Measurements from ENCODE around the gene ADRA2C.

DNA sequence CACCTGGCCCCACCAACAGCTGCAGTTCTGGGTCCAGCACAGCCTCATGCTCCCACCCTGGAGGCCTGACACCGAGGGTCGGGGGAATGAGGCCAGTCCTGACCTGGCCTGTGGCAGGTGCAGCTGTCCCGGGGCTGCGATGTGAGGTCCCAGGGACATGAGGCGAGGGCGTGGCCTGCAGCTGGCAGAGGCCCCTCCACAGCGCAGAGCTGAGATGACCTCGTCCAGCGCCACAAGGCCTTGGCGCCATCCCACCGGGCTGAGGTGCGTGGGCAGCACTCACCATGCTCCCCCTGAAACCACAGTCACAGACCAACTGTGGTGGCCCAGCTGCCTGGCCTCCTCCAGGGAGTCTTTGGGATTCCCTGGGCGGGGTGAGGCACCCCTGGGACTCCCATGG lies 26.6 kb upstream of the ADRA2C start:
- TF ChIP-seq, protein P1, sequence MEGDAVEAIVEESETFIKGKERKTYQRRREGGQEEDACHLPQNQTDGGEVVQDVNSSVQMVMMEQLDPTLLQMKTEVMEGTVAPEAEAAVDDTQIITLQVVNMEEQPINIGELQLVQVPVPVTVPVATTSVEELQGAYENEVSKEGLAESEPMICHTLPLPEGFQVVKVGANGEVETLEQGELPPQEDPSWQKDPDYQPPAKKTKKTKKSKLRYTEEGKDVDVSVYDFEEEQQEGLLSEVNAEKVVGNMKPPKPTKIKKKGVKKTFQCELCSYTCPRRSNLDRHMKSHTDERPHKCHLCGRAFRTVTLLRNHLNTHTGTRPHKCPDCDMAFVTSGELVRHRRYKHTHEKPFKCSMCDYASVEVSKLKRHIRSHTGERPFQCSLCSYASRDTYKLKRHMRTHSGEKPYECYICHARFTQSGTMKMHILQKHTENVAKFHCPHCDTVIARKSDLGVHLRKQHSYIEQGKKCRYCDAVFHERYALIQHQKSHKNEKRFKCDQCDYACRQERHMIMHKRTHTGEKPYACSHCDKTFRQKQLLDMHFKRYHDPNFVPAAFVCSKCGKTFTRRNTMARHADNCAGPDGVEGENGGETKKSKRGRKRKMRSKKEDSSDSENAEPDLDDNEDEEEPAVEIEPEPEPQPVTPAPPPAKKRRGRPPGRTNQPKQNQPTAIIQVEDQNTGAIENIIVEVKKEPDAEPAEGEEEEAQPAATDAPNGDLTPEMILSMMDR (IDR thresholded peaks at IDR 0.05): no peak
- TF ChIP-seq POLR2A (IDR thresholded peaks at IDR 0.05): no peak
